Activated B cell treated with CpG ODN at 0.5 μM for 24 hours (primary cell): Measurements from ENCODE around the gene PRR30. TPM values are rescaled to one million over a fixed set of nuclear protein-coding genes. Genes with fewer than 3 reads are reported as not detected.

Experiments used
- ATAC-seq: fragments of 200-7000 bp; cut with Tn5 transposase; one replicate; pipeline ENCODE4 v1.10.0; 2021; ENCODE audit warnings: low read depth, mild to moderate bottlenecking, moderate library complexity
- CTCF ChIA-PET: fragments of 350-600 bp; sonication (Branson Sonifier 250); formaldehyde crosslinking; loops from one replicate; lab custom pipeline; 2021; ENCODE audit warnings: antibody characterized with exemption; lab: Charles Lee
- POLR2A ChIA-PET: fragments of 350-600 bp; sonication (Branson Sonifier 250); formaldehyde crosslinking; loops from one replicate; lab custom pipeline; 2021; ENCODE audit warnings: antibody characterized with exemption; lab: Charles Lee
- DNase-seq: peaks from one replicate; pipeline ENCODE4 v3.0.0; 2022
- H3K27ac Mint-ChIP-seq: one replicate; pipeline ENCODE4 v1.8.0; 2020; ENCODE audit warnings: mixed read lengths
- H3K27me3 Mint-ChIP-seq: one replicate; pipeline ENCODE4 v1.8.0; 2021; ENCODE audit warnings: mixed read lengths
- H3K36me3 Mint-ChIP-seq: one replicate; pipeline ENCODE4 v1.8.0; 2021; ENCODE audit warnings: low read depth, mixed read lengths
- H3K4me1 Mint-ChIP-seq: one replicate; pipeline ENCODE4 v1.8.0; 2021; ENCODE audit warnings: mixed read lengths
- H3K4me3 Mint-ChIP-seq: one replicate; pipeline ENCODE4 v1.8.0; 2020; ENCODE audit warnings: mild to moderate bottlenecking, mixed read lengths
- H3K9me3 Mint-ChIP-seq: one replicate; pipeline ENCODE4 v1.8.0; 2020; ENCODE audit warnings: mixed read lengths
- intact Hi-C: fragments of 100-400 bp; cut with micrococcal nuclease; formaldehyde crosslinking; loops from one replicate; pipeline ENCODE4 v1.15.1; 2024
- total RNA-seq: library from RNA; stranded (reverse); gene quantifications from 2 replicates; pipeline ENCODE4 v1.2.3, GENCODE V29; 2022
- TF ChIP-seq, protein P1 (sequence below): fragments of 200-600 bp; IDR thresholded peaks from one replicate; pipeline ENCODE4 v1.8.0; 2022; ENCODE audit warnings: antibody characterized with exemption, mild to moderate bottlenecking

The PRR30 gene
- not detected in 2 replicates for total RNA-seq

DNA sequence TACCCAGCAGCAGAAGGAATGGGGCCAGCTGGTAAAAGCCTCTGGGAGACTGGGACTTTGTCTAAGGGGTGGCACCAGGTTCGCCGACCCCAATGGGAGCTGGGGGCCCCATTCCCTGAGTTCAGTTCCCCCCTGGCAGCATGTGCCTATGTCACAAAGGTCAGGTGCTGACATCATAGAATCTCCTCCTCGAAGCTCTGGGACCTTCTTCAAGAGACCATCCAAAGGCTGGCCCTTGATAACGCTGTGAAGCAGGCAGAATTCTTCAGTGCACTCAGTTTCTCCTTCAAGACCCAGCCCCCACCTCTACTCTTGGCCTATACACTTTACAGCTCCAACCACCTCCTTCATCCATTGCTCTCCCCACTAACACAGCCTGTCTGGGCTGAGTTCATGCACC, at the start of gene PRR30:
TSS of gene PRR30 (minus strand) at position 101 of the 400 bp plus-strand sequence. CDS start 1,081 bp downstream, outside the sequence.
- intact Hi-C loops, result no loop called here
- H3K27ac Mint-ChIP-seq, result no peak within 1 kb of the TSS
- POLR2A ChIA-PET, result no interaction called here

DNA sequence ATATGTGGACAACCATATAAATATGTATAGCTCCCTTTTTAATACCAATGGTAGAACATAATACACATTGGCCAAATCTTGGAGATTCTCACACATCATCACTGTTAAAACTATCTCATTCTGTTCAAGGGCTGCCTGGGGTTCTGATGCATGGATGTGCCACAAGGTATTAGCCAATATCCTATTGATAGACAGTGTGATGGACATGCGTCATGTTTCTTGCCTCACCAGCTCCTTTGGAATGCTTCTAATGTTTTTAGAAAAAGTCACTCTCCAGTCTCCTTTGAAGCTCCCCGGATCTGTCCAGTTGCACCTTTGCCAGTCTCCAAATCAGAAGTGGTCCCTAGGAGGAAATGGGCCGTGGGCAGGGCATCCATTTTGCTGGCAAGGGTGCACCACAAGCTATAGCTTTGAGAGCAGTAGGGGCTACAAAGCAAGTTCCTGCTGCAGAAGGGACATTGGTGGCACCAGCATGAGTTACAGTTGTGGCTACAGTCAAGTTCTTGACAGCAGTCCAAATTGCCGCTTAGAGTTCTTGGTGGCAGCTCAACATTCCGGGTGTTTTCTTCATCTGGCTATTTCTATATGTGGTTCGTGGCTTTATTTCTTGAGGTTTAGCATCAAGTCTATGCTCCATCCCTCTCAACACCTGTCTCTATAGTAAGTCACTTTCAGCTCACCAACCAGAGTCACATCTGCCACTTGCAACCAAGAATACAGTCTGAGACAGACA, 47.6 kb upstream of the PRR30 start:
- CTCF ChIA-PET, result no interaction called here
- H3K27ac Mint-ChIP-seq, result no peak overlapping the region
- ATAC-seq, result no peak
- TF ChIP-seq, protein P1, sequence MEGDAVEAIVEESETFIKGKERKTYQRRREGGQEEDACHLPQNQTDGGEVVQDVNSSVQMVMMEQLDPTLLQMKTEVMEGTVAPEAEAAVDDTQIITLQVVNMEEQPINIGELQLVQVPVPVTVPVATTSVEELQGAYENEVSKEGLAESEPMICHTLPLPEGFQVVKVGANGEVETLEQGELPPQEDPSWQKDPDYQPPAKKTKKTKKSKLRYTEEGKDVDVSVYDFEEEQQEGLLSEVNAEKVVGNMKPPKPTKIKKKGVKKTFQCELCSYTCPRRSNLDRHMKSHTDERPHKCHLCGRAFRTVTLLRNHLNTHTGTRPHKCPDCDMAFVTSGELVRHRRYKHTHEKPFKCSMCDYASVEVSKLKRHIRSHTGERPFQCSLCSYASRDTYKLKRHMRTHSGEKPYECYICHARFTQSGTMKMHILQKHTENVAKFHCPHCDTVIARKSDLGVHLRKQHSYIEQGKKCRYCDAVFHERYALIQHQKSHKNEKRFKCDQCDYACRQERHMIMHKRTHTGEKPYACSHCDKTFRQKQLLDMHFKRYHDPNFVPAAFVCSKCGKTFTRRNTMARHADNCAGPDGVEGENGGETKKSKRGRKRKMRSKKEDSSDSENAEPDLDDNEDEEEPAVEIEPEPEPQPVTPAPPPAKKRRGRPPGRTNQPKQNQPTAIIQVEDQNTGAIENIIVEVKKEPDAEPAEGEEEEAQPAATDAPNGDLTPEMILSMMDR, result no peak
- H3K9me3 Mint-ChIP-seq, result no peaks in the 10 kb centered on the region
- intact Hi-C loops, result no loop called here
- H3K4me1 Mint-ChIP-seq, result no peaks in the 10 kb centered on the region
- POLR2A ChIA-PET, result no interaction called here
- H3K27me3 Mint-ChIP-seq, result peaks cover 11% of the 10 kb centered on the region
- H3K36me3 Mint-ChIP-seq, result no peaks in the 10 kb centered on the region
- no peak for DNase-seq
- no peak overlapping the region for H3K4me3 Mint-ChIP-seq

More for the DNA sequence above, at the start of gene PRR30:
- peaks cover 6% of the 10 kb centered on the region for H3K4me1 Mint-ChIP-seq
- no peaks in the 10 kb centered on the region for H3K9me3 Mint-ChIP-seq
- CTCF ChIA-PET, result no interaction called here
- DNase-seq, result no peak
- ATAC-seq, result no peak
- H3K36me3 Mint-ChIP-seq, result peaks cover 2% of the 10 kb centered on the region
- TF ChIP-seq, protein P1, result no peak
- peaks cover 8% of the 10 kb centered on the region for H3K27me3 Mint-ChIP-seq
- H3K4me3 Mint-ChIP-seq, result no peak within 1 kb of the TSS

DNA sequence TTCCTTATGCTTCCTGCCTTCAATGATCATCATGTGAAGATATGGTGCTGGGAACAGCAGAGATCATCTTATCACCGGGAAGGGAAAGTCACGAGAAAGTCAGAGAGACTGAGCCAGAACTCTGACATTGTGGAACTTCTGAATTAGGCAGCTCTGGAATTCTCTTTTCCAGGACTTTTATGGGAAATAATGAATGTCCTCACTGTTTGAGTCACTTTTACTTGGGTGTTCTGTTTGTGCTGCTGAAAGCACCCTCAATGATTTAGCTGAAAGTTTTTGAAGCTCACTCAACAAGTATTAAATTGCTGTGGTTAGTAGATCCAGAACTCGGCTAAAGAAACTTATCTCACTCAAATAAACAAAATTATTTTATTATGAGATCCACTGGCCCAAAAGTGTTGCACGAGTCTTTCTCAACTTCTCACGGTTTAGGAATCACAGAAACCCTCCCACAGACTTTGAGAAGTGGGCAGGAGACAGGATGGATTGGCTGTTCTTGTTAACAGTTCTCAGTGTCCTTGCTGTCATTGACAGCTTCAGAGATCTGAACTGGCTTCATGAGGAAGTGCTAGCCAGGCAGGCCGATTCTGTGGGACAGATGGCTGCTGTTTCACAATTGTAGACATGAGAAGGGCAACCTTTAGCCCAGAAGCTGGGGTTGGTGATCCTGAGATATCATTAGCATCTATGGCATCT, 46.3 kb upstream of the PRR30 start:
- Mint-ChIP-seq H3K4me3 (no peak overlapping the region), H3K36me3 (no peaks in the 10 kb centered on the region), H3K4me1 (no peaks in the 10 kb centered on the region), H3K9me3 (no peaks in the 10 kb centered on the region), H3K27ac (no peak overlapping the region), H3K27me3 (peaks cover 22% of the 10 kb centered on the region)
- intact Hi-C loops, result no loop called here
- DNase-seq (no peak), ATAC-seq (no peak)
- POLR2A ChIA-PET, result interaction anchor here (0.5 kb wide), 1 partner anchor 51 kb away, joined by 5 read pairs; the partner anchor contains the start of gene PREB
- TF ChIP-seq, protein P1, result no peak
- CTCF ChIA-PET, result no interaction called here

DNA sequence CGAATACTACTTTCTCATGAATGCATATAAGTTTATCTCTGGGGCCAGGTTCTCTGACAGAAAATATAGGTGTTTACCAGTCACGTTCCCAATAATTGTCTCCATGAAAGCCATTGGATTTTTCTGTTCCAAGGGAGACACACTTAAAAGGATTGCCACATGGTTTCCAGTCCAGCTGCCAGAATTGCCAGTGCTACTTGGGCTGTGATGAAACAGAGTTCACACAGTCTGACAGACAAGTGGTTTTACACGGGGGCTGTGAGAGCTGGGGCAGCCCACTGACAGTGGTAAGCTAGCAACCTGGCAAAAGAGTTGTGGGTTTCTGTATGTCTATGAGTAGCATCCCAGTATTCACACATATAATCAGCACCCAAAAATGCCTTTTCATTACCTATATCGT, 44.9 kb upstream of the PRR30 start:
- Mint-ChIP-seq H3K27ac (no peak overlapping the region), H3K4me1 (no peaks in the 10 kb centered on the region), H3K9me3 (no peaks in the 10 kb centered on the region), H3K27me3 (peaks cover 28% of the 10 kb centered on the region), H3K36me3 (no peaks in the 10 kb centered on the region), H3K4me3 (no peak overlapping the region)
- ATAC-seq (no peak), DNase-seq (no peak)
- ChIA-PET POLR2A (interaction anchor here (0.7 kb wide), 1 partner anchor 225 kb away, joined by 4 read pairs; no protein-coding TSS in a partner anchor), CTCF (interaction anchor here (1.8 kb wide), 1 partner anchor 87 kb away, joined by 4 read pairs; no protein-coding TSS in a partner anchor)
- intact Hi-C loops, result no loop called here
- TF ChIP-seq, protein P1, result no peak

DNA sequence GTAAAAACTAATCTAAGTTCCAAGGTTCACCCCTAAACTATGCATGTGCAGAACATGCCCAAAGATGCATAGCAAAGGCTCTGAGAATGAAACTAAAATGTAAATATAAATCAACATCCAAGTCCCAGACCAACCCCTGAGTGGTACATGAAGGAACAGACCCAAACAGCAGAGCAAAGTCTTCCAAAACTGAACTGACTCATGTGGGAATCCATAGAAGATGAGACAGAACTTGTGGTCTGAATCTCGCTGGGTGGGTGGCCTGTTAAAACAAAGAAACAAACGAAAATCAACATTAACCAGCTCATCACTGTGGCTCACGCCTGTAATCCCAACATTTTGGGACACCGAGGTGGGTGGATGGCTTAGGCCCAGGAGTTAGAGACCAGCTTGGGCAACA, 43.1 kb upstream of the PRR30 start:
- intact Hi-C loops, result no loop called here
- ChIA-PET POLR2A (no interaction called here), CTCF (interaction anchor here (1.5 kb wide), 1 partner anchor 9 kb away, joined by 4 read pairs; no protein-coding TSS in a partner anchor)
- Mint-ChIP-seq H3K27ac (no peak overlapping the region), H3K27me3 (peaks cover 27% of the 10 kb centered on the region), H3K36me3 (no peaks in the 10 kb centered on the region), H3K4me1 (no peaks in the 10 kb centered on the region), H3K4me3 (no peak overlapping the region), H3K9me3 (no peaks in the 10 kb centered on the region)
- TF ChIP-seq, protein P1, result no peak
- DNase-seq (no peak), ATAC-seq (no peak)
